OCI-LY1 (cell line): Measurements from ENCODE around the gene ANKRD6.

ENCODE experiments used
- EZH2 ChIP-seq: fragments of 200-600 bp; sonication (generic), shearing (Covaris generic); IDR thresholded peaks from 2 replicates; pipeline ENCODE4 v1.8.0; 2017; ENCODE audit warnings: borderline replicate concordance, mixed run types, mild to moderate bottlenecking, antibody characterized with exemption, low read length, moderate library complexity, mixed read lengths
- TF ChIP-seq, protein P1 (sequence below): fragments of 200-600 bp; sonication (generic), shearing (Covaris generic); IDR thresholded peaks from 2 replicates; pipeline ENCODE4 v1.5.1; 2017; ENCODE audit warnings: mild to moderate bottlenecking, antibody characterized with exemption, low read length, moderate library complexity, mixed read lengths

GRCh38 chr6:89458704-89459103, 25.8 kb downstream of the ANKRD6 start:
- TF ChIP-seq, protein P1, sequence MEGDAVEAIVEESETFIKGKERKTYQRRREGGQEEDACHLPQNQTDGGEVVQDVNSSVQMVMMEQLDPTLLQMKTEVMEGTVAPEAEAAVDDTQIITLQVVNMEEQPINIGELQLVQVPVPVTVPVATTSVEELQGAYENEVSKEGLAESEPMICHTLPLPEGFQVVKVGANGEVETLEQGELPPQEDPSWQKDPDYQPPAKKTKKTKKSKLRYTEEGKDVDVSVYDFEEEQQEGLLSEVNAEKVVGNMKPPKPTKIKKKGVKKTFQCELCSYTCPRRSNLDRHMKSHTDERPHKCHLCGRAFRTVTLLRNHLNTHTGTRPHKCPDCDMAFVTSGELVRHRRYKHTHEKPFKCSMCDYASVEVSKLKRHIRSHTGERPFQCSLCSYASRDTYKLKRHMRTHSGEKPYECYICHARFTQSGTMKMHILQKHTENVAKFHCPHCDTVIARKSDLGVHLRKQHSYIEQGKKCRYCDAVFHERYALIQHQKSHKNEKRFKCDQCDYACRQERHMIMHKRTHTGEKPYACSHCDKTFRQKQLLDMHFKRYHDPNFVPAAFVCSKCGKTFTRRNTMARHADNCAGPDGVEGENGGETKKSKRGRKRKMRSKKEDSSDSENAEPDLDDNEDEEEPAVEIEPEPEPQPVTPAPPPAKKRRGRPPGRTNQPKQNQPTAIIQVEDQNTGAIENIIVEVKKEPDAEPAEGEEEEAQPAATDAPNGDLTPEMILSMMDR = no peak
- TF ChIP-seq EZH2 = no peak
